HG02571 (cell line): Measurements from ENCODE around the gene B4GALT1.

ENCODE experiments used
- ATAC-seq: cut with Tn5 transposase; IDR thresholded peaks from one replicate; pipeline ENCODE4 v1.9.1; 2021; ENCODE audit warnings: mild to moderate bottlenecking, moderate library complexity; ENCODE audit not compliant: unreplicated experiment

The B4GALT1 gene

DNA sequence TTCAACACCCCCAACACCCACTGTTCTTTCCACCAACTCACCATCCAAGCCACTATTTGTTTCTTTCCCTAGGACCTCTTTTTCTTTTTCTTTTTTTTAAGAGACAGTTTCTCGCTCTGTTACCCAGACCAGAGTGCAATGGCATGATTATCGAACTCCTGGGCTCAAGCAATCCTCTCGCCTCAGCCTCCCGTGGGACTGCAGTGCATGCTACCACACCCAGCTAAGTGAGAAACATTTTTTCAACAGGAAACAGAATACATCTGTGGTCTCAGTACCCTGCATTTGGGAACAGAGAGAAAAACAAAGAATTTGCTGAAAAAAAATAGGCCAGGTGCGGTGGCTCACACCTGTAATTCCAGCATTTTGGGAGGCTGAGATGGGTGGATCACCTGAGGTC lies 24.6 kb downstream of the B4GALT1 start:
- no peak for ATAC-seq

- no peak for ATAC-seq
Observed at GRCh38 chr9:33140401-33141360, 26.5 kb downstream of the B4GALT1 start.

DNA sequence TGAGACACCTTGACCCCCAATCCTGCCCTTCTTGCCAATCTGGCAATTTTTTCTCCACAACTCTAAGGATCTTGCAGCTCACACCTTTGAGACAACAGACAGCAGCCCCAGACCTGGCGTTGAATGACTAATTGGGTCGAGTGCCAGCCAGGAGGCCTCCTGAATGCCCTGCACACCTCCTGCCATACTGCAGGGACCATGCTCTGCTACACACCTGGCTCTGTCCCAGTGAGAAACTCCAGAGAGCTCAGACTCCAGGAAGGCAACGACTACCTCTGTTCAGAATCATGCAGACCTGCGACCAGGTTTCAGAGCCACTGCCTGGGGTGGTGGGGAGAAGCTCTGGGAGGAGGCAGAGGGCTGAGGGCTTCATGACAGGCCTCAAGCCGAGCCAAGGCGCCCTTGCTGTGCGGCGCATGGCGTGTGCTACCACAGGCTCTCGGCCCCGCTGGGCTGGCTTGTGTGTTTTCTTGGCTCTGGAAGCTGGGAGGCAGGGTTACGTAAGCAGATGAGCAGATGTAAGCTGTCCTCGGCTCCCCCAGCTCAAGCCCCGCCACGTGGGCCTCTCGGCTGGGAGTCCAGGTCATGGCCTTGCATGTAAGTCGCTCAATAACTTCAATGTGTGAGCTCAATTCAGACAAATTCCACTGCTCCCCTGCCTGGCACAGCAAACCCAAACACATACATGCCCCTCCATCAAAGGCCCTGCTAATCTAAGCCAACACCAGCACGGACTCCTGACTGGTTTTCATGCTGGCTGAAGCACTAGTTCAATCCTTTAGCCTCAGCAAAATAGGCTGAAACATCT lies 27.5 kb downstream of the B4GALT1 start:
- no peak for ATAC-seq

GRCh38 chr9:33138768-33139167 lies 28.4 kb downstream of the B4GALT1 start:
- no peak for ATAC-seq

- ATAC-seq, result no peak
Observed at GRCh38 chr9:33137781-33138264, 29.3 kb downstream of the B4GALT1 start.

- no peak for ATAC-seq
Observed at GRCh38 chr9:33136721-33137670, 30.1 kb downstream of the B4GALT1 start.

- ATAC-seq, result no peak
Observed at GRCh38 chr9:33135470-33135958, 31.6 kb downstream of the B4GALT1 start.

GRCh38 chr9:33135031-33135461 lies 32.1 kb downstream of the B4GALT1 start:
- no peak for ATAC-seq

DNA sequence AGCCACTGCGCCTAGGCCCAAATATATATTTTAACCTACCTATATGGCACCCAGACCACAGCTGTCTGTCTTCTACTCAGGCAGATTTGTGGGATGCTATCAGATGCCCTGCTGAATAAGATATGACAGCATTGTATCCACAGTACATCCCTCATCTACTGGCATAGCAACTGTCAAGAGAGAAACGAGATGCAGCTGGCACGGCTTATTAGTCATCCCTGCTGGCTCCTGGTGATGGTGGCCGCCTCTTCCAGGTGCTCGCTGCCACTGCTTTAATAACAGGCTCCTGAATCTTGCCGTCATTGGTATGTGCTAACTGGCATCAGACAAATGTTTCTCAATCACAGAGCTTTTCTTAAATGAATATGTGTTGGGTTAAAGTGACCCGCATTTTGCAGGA lies 34.0 kb downstream of the B4GALT1 start:
- no peak for ATAC-seq

DNA sequence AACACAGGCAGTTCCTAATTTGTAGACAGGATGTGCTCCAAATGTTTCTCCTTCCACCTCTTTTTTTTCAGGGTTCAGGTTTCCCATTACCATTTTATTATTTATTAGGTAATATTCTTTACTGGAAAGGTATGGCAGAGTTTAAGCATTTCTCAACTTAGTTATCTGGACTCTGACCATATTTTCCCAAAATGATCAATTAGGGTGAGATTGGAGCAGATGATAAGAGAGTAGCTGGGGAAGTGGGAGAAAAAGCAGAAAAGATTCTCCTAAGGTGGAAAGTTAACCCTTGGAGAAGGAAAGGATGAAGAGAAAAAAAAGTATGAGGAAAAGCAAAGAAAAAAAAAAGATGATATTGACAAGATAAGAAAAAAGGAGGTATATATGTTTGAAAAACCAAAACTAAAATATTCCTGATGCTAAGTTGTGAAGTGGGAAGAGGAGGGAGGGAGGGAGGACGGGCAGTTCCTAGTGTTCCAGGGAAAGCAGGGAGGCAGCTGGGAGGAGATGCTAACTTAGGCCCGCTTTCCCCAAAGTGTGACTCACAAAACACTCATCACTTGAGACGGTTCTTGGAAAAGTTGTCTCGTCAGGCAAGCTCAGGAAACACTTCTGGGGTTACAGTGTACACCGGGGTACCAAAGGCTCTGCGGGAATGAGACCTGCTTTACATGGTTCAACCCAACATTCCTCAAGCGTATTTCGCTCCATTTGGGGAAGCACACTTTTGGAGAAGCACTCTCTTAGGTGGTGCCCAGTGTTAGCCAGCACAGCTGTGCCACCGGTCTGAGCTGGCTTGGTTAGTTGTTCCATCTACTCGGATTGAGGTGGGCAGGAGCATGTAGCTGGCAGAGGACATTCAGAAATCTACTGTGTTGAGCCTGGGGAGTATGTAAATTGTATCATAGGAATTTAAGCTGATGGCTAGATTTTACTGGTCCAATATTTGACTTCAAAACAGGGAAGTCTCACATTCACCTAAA lies 35.1 kb downstream of the B4GALT1 start:
- no peak for ATAC-seq

DNA sequence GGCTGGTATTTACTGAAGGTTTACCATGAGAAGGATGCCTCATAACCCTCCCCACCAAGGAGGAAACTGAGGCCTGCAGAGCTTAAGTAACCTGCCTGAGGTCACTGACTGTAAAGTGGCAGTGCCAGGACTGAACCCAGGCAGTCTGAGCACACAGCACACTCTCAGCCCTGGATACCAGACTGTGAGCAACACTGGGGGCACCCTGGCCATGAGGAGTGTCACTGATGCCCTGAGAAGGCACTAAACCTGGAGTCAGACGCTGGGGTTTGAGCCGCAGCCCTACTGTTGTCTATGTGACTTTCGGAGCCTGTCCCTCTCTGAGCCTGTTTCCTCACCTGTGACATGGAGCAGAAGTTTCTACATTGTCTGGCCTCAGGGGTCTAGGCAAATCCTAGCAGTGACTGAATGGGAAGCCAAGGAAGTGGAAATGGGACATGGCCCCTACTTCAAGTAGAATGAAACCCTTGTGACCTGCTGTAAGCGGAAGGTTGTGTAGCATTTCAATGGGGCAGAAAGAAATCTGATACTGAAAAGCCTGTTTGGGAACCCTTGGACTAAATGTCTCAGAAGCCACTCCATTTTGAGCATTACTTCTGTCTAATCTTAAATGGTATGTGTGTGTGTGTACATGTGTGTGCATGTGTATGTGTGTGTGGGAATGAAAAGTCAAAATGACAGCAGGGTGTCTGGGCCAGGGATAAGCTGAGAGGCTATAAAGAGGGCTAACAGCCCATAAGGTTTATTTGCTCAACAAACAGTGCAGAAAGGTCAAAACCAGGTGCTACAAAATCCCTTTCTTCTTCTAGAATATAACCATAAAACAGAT lies 36.0 kb downstream of the B4GALT1 start:
- no peak for ATAC-seq

DNA sequence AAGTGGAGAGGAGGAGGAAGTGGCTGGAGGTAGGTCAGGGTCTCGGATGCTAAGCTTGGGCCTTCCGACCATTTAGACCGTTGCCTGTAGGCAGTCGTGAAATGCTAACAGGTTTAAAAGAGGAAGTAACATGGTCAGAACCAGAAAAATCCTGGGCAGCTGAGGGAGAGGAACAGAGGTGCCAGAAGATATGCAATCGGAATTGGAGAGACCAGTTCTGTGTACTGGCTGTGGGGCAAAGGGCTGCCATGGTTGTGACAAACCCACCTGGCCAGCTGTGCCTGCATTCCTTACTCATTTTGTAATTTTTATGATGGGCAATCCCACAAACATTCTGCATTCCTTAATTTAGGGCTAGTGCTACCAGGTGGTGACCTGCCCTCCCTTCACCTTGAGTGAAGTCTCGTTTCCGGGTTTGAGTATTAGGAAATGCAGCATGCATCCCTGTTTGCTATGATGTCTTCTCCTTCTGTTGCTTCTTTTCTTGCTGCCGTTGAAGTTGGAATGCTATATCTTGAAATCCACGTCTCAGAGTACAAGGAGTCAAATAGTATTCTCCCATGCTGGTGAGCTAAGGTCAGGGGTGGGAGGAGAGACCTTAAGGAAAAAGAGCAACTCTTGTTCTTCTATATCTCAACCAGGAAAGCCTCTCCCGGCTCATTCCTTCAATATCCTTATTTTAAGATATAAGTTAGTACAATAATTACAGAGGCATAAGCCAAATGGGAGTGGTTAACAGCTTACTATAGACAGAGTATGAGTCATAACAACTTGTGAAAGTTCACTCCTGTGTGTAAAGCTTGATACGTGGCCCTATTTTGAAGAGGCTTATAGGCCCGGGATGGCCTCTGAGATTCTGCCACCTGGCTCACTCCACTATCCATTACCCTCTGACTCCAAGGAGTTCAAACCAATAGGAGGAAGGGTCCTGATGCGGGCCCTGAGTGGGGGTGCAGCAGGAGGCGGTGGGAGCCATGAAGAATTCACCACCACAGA lies 37.0 kb downstream of the B4GALT1 start:
- no peak for ATAC-seq

GRCh38 chr9:33129251-33129885 lies 37.8 kb downstream of the B4GALT1 start:
- no peak for ATAC-seq

GRCh38 chr9:33128570-33128969 lies 38.6 kb downstream of the B4GALT1 start:
- no peak for ATAC-seq

DNA sequence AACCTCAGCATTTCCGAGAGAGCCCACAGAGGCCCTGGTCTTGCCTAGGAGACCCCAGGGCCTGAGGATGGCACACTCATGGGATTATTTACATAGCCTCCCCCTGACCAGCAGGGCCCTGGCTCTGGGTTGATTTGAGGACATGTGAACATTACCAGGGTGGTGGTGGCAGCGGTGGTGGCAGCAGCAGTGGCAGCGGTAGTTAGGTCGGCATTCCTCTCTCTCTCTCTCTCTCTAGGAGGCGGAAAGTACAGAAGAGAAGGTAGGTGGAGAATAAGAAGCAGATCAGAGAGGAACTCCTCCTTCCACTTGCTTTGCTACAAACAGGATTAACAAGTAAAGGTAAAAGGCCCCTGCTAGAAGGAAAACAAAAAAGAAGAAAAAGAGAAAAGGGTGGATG lies 39.3 kb downstream of the B4GALT1 start:
- no peak for ATAC-seq
